GM19351 (cell line): ENCODE results near the gene FIZ1.

Source experiments
- ATAC-seq: cut with Tn5 transposase; IDR thresholded peaks from one replicate; pipeline ENCODE4 v1.9.1; 2021; ENCODE audit warnings: mild to moderate bottlenecking, moderate library complexity; ENCODE audit not compliant: unreplicated experiment

Gene FIZ1

DNA sequence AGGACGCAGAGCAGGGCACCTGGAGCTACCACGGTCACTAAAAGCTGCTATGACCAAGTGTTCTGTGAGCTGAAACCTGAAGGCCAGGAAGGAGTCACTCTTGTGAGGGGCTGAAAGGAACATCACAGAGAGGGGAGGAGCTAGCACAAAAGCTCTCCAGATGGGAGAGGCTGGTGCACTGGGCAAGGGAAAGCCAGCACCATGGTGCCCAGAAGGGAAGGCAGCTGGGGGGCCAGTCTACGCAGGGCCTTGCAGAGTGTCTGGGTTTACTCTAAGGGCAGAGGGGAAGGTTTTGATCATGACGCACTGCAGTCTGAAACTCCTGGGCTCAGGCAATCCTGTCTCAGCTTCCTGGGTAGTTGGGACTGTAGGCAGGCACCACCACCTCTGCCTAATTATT lies 37.4 kb upstream of the FIZ1 start:
- no peak for ATAC-seq

DNA sequence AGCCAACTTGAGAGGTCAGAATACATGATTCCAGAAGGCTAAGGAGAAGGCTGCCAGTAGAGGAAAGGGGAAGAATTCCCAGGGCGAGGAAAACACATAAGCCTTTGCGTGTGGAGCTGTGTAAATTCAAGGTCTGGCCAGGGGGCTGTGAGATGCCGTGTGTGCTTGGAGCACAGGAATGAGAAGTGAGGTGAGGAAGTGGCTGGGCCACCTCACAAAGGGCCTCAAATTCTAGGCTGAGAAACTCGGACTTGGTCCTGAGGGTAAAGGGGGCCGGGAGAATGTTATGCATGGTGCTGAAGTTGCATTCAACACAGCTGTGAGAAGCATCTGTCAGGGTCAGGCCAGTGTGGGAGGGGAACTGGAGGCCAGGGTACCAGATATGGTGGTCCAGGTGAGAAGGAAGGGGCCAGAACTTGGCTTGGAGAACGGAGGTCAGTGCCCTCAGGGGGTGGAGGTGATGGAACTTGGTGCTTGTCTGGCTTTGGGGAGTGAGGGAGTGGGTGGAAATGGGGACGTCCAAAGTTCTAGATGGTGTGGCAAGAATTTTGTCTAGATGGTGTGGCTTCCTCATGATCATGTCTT lies 36.6 kb upstream of the FIZ1 start:
- no peak for ATAC-seq

DNA sequence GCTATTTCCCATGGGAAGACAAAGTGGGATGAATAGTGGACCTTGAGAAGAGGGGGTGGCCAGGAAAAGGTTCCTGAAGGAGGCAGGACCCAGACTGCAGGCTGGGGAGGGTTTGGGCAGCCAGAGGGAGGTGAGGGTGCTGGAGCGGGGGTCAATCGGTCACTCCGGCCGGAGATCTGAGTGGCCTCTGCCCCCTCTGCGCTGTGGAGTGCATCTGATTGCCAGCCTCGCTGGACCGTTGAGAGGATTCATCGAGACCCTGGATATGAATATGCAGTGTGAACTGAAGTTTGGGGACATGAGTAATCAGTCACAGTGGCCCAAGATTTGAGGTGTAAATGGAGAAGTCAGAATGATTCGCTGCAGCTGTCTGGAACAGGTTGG lies 36.0 kb upstream of the FIZ1 start:
- ATAC-seq, result no peak

DNA sequence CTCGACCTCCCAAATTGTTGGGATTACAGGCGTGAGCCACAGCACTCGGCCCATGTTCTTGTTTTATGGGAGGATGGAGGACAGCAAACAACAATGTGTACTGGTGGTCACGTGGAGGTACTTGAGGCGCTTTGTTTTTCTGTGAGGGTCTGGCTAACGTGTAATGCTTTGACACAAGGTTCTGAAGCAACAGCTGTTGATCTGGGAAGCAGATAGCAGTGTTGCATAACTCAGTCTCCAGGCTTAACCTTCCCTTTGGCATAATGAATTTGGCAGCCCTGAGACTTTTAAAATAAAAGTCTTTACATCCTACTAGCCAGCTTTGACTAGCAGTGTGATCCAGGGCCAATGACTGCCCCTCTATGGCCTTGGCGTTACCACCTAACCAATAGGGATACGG lies 34.5 kb upstream of the FIZ1 start:
- no peak for ATAC-seq

DNA sequence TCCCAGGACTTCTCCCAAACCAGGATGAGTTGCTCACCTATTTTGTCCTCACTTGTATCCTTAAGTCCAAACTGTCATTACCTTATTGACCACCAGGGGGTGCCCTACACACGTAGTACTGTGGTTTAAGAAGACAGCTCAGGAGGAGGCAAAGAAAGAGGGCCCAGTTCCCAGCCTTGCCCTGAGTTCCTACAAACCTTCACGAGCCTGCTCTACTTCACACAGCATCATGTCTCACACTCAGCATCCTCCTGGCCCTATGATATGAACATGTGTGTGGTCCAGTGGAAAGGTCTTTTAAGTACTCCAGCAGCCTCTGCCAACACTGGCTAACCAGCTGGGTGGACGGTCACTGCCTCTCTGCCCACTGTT lies 33.1 kb upstream of the FIZ1 start:
- ATAC-seq, result no peak

DNA sequence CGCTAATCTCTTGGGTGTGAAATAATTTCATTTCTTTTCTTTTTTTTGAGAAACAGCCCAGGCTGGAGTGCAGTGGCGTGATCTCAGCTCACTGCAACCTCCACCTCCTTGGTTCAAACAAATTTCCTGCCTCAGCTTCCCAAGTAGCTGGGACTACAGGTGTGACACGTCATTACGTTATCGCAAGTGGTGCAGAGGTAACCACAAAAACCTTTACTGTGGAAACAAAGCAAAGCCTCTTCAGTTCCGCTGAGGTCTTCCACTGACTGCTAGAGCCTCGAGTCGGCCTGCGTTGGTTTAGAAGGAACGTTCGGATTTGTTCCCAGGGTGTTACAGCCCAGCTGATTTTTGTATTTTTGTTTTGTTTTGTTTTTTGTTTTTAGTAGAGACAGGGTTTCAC lies 27.0 kb upstream of the FIZ1 start:
- no peak for ATAC-seq

DNA sequence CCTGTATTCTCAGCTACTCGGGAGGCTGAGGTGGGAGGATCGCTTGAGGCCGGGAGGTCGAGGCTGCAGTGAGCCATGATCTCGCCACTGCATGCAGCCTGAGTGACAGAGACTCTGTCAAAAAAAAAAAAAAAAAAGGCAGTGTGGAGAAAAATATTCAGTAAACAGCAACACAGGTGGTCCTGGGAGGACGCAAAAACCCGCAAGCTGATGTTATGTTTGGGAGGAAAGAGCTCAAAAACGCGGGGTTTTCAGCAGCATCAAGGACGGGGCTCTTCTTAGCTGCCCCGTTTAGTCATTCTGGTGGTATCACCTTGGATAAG lies 25.6 kb upstream of the FIZ1 start:
- ATAC-seq, result no peak

DNA sequence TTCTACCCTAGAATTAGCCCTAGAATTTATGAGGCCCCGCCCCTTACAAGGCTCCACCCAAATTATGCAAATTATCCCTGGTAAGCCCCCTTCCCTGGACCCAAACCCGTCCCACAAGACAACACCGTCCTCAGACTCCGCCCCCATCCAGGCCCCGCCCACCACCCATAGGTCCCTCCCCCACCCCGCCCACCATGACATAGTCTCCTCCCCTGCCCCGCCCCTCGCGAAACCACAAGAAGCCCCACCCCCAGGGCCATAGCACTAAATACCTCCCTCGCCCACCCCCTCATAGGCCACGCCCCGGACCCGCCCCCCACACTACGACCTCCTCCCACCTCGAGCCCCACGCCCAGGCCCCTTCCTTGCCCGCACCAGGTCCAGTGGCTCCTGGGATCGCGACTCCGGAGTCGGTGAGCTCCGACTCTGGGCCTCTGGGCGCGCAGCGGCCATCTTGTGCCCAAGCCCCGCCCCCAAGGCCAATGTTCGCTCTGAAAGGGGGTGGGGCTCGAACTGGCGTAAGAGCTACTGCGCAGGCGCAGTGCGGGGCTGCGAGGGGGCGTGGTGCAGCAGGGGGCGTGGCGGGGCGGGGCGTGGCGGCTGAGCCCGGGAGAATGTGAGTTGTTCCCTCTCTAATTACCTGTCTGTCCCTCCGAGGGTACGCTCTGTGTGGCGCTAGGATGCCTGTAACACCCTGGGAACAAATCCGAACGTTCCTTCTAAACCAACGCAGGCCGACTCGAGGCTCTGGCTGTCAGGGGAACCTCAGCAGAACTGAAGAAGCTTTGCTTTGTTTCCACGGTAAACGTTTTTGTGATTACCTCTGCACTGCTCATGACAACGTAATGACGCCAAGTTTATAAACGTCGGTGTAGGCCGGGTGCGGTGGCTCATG lies 25.0 kb upstream of the FIZ1 start, which contains the start of gene ZNF784:
TSS of gene ZNF784 (minus strand) at position 458 of the 895 bp plus-strand sequence. CDS start at position 453, 5 bp downstream.
- ATAC-seq, result peak; percentile 58

DNA sequence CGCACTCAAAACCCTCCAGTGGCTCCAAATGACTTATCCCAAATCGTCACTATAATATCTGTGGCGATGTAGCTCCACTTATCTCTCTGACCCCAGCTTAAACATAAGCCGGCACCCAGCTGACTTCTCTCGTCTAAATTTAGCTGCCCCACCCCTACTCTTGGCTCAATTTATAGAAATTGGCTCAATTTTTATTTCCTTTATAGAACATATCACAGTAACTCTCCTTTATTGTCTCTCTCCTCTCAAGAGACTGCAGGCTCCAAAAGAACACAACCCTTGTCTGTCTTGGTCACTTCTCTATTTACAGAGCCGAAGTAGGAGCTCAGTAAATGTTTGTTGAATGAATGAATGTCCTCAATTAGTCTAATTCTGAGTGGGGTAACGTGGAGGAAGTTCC lies 24.2 kb upstream of the FIZ1 start:
- no peak for ATAC-seq

DNA sequence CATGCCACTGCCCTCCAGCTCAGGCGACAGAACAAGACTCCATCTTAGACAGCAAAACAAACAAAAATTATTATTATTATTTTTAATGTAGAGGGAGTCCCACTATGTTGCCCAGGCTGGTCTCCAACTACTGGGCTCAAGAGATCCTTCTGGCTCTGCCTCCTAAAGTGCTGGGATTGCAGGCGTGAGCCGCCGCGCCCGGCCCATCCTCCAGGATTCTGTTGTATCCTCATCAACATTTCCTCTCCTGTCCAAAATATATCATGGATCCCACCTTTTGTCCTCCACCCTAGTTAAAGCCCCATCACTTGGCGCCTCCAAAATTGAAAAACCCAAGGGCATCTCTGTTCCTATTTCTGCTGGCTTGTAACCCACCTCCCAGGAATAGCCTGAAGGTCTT lies 23.8 kb upstream of the FIZ1 start:
- no peak for ATAC-seq

DNA sequence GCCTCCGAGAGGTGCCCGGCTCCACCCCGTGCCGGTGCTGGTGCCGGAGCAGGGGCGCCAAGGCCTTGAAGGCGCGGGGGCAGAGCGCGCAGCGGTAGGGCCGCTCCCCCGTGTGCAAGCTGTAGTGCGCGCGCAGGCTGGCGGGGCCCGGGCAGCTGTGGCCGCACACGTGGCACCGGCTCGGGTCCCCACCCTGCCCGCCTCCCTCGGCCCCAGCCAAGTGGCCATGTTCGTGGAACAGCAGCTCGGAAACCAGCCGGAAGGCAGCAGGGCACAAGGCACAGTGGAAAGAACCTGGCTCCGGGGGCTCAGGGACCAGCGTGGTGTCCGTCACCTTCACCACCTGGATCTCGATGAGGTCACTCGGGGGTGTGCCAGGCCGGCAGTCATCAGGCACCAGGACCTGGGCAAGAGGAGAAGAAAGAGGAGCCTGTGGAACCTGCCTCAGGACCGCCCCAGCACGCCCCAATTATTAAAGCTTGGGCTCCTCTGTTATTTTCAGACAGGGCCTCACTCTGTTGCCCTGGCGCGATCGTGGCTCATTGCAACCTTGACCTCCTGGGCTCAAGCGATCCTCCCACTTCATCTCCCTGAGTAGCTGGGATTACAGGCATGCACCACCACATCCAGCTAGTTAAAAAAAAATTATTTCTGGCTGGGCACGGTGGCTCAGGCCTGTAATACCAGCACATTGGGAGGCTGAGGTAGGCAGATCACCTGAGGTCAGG lies 23.1 kb upstream of the FIZ1 start:
- ATAC-seq, result no peak

DNA sequence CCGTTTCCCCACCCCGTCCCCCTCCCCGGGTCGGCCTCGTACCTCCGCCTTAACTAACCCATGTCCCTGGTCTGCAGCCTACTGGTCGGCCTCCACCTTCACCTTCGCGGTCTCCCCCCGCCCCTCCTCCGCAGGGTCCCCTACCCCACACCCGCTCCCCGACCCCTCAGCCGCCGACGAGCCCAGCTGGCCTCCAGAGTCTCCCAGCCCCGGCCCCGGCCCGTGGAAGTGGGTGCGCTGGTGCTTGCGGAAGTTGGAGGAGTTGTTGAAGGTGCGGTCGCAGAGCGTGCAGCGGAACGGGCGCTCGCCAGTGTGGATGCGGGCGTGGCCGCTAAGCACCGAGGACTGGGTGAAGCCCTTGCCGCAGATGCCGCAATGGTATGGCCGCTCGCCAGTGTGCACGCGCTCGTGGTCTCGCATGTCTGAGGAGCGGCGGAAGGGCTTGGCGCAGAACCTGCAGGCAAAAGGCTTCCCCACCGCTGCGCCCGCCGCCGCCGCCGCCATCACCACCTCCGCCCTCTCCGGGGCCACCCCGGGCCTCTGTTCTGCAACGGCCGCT lies 22.4 kb upstream of the FIZ1 start:
- ATAC-seq, result no peak

DNA sequence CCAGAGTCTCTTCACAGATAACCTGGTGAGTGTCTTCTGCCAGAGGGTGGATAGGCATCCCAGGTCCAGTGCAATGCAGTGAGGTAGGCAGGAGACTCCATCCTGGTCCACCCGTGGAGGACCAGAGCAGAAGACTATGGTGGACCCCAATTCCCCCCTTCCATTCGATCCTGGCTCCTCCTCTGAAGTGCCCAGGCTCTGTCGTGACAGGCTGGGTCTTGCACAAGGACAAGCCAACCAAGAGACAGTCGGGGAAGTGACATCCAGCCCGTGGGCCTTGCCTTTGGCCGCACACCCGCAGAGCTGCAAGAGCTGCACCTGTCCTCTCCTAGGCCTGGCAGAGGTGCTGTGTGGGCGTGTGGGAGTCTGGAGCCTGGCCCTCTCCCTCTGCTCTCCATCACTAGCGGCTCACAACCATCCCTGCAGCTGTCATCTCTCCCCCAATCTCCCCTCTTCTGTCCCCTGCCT lies 21.9 kb upstream of the FIZ1 start:
- no peak for ATAC-seq

DNA sequence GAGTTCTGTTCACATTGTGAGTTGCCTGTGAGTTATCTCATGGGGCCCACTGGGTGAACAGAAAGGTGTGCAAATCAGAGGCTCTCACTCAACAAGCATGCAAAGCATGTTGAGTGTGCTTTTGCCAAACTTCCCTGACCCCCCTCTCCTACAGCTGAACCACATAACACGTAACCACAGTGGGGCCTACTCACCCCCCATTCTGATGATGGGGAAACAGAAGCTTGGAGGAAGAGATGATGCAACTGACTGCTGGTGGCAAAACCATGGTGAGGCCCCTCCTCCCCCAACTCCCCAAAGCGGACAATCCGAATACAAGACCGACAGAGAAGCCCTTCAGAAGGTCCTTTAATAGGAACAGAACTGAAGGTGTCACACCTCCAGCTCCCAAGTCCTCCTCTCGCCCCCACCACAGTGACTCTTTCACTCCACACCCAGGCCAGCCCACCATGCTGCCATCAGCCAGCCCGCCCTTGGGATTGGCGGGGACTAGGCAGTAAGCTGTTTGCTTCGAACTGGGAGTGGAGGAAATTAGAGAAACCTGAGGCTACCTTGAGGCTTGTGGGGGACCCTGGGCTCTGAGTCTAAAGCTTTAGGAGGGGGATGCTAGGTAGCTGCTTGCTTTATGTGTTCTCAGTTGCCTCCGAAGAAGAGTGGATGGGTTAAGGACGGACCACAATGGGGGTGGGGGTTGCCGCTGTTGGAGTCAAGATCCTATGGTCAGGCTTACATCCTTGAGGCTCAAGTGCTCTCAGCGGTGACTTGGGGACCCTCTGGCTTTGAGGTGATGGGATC lies 21.3 kb upstream of the FIZ1 start:
- no peak for ATAC-seq

DNA sequence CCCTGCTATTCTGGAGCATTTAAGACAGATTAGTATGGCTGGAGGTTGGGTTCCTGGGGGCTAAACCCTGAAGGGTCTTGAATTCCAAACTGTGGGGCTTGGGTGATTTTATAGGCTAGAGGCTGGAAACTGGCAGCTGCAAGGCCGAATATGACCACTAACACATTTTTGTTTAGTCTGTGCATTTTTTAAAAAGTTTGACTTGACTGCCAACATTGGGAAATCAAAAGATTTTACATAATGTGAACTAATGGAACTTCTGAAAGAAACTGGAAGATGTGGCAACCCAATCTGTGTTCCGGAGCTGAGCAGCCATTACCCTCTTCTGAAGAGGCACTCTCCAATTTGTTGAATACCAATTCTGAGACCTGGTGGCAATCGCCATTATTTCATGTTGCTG lies 20.0 kb upstream of the FIZ1 start:
- no peak for ATAC-seq

DNA sequence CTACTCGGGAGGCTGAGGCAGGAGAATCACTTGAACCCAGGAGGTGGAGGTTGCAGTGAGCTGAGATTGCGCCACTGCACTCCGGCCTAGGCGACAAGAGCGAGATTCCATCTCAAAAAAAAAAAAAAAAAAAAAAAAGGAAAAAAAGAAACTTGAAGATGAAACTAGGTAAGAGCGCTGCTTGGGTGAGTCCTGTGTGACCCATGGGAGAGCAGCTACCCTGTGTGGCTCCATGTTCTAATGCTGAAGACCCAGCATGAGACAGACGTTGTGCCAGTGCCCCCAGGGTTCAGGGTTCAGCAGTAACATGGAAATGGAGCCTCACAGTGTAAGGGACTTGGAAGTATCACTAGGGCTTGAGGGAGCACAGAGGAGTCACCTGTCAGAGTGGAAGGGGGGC lies 19.1 kb upstream of the FIZ1 start:
- ATAC-seq, result no peak

DNA sequence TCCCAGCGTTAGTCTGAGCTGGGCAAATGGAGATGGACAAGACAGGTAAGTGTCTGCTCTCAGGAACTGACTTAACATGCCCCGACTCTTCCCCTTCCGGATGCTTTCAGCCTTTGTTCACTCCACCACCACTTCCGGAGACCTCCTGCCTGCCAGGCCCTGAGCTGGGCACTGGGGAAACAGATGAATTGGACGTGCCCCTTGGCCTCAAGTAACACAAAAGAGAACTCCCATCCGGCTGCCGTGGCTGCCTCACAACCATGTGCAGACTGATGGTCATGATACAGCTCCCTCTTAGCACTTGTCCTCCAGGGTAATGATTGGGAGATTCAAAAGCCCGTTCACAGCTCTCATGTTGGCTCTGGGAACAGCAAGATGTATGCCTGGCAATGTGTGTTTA lies 18.1 kb upstream of the FIZ1 start:
- no peak for ATAC-seq

DNA sequence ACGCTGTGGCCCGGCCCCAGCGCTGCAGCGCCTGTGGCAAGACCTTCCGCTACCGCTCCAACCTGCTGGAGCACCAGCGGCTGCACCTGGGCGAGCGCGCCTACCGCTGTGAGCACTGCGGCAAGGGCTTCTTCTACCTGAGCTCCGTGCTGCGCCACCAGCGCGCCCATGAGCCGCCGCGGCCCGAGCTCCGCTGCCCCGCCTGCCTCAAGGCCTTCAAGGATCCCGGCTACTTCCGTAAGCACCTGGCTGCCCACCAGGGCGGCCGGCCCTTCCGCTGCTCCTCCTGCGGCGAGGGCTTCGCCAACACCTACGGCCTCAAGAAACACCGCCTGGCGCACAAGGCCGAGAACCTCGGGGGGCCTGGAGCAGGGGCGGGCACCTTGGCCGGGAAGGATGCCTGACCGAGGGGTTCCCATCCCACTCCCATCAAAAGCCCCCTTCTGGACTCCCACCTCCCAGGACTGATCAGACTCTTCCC lies 17.1 kb upstream of the FIZ1 start:
- ATAC-seq, result no peak

DNA sequence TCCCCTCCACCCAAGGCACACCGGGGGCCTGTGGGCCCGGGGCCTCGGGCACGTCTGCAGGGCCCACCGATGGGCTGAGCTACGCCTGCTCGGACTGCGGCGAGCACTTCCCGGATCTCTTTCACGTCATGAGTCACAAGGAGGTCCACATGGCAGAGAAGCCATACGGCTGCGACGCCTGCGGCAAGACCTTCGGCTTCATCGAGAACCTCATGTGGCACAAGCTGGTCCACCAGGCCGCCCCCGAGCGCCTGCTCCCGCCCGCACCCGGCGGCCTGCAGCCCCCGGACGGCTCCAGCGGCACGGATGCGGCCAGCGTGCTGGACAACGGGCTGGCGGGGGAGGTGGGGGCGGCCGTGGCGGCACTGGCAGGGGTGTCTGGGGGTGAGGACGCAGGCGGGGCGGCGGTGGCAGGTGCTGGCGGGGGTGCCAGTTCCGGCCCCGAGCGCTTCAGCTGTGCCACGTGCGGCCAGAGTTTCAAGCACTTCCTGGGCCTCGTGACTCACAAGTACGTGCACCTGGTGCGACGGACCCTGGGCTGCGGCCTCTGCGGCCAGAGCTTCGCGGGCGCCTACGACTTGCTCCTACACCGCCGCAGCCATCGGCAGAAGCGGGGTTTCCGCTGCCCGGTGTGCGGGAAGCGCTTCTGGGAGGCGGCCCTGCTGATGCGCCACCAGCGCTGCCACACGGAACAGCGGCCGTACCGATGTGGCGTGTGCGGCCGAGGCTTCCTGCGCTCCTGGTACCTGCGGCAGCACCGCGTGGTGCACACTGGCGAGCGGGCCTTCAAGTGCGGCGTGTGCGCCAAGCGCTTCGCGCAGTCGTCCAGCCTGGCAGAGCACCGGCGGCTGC lies 16.5 kb upstream of the FIZ1 start:
- ATAC-seq, result no peak
